Brain microvascular endothelial cell (primary cell): ENCODE measurements around the gene ADAMTS1.

Source experiments
- DNase-seq: peaks from one replicate; pipeline ENCODE4 v3.0.0-alpha.2; 2020
- H3K27ac ChIP-seq: fragments of 250-450 bp; sonication (Bioruptor Pico); 2 replicates; pipeline ENCODE4 v1.5.1; 2020; ENCODE audit warnings: mild to moderate bottlenecking, moderate library complexity
- H3K27me3 ChIP-seq: fragments of 250-450 bp; sonication (Bioruptor Pico); replicated peaks from 2 replicates; pipeline ENCODE4 v1.5.1; 2020; ENCODE audit warnings: mild to moderate bottlenecking
- H3K36me3 ChIP-seq: fragments of 250-450 bp; sonication (Bioruptor Pico); replicated peaks from 2 replicates; pipeline ENCODE4 v1.5.1; 2020; ENCODE audit warnings: mild to moderate bottlenecking
- H3K4me3 ChIP-seq: 2 replicates; pipeline ENCODE4 v1.5.1; 2011; ENCODE audit warnings: low read depth, mild to moderate bottlenecking, control low read depth, low read length, moderate library complexity
- CTCF ChIP-seq: IDR thresholded peaks from 2 replicates; pipeline ENCODE4 v1.5.1; 2011; ENCODE audit warnings: low read depth, mild to moderate bottlenecking, moderate library complexity, low read length, control low read depth, inconsistent platforms; ENCODE audit errors: missing control alignments
- in situ Hi-C: cut with HindIII; loops from 2 replicates; pipeline ENCODE4 v1.10.0; 2017; ENCODE audit warnings: low sequenced_read_pairs, low pct_ligation_motif_present

Gene ADAMTS1

GRCh38 chr21:26815197-26815596 lies 30.0 kb downstream of the ADAMTS1 start:
- Histone ChIP-seq H3K27me3 (no peaks in the 10 kb centered on the region), H3K4me3 (no peak overlapping the region), H3K36me3 (no peaks in the 10 kb centered on the region), H3K27ac (peak overlapping the region; percentile 25)
- DNase-seq = no peak
- no peak for TF ChIP-seq CTCF
- in situ Hi-C loops = no loop called here

GRCh38 chr21:26814386-26814785 lies 30.8 kb downstream of the ADAMTS1 start:
- Histone ChIP-seq H3K4me3 (no peak overlapping the region), H3K27ac (no peak overlapping the region), H3K36me3 (no peaks in the 10 kb centered on the region), H3K27me3 (no peaks in the 10 kb centered on the region)
- TF ChIP-seq CTCF = no peak
- in situ Hi-C loops = no loop called here
- no peak for DNase-seq

GRCh38 chr21:26813426-26813998 lies 31.7 kb downstream of the ADAMTS1 start:
- no peak overlapping the region for H3K4me3 ChIP-seq
- no peaks in the 10 kb centered on the region for H3K27me3 ChIP-seq
- TF ChIP-seq CTCF = no peak
- in situ Hi-C loops = no loop called here
- no peak overlapping the region for H3K27ac ChIP-seq
- H3K36me3 ChIP-seq = no peaks in the 10 kb centered on the region
- DNase-seq = no peak

GRCh38 chr21:26812173-26812572 lies 33.0 kb downstream of the ADAMTS1 start:
- in situ Hi-C loops = no loop called here
- Histone ChIP-seq H3K27me3 (no peaks in the 10 kb centered on the region), H3K4me3 (no peak overlapping the region), H3K36me3 (no peaks in the 10 kb centered on the region), H3K27ac (no peak overlapping the region)
- no peak for DNase-seq
- TF ChIP-seq CTCF = no peak

- TF ChIP-seq CTCF = no peak
- no peak for DNase-seq
- Histone ChIP-seq H3K27ac (no peak overlapping the region), H3K4me3 (no peak overlapping the region), H3K27me3 (no peaks in the 10 kb centered on the region), H3K36me3 (no peaks in the 10 kb centered on the region)
- in situ Hi-C loops = no loop called here
Observed at GRCh38 chr21:26811482-26811881, 33.7 kb downstream of the ADAMTS1 start.

- Histone ChIP-seq H3K4me3 (no peak overlapping the region), H3K27ac (peak overlapping the region; percentile 20), H3K27me3 (no peaks in the 10 kb centered on the region), H3K36me3 (no peaks in the 10 kb centered on the region)
- TF ChIP-seq CTCF = no peak
- peak; percentile 63 for DNase-seq
- in situ Hi-C loops = no loop called here
Observed at GRCh38 chr21:26810676-26811415, 34.4 kb downstream of the ADAMTS1 start.
